GM23248 (cell line): Measurements from ENCODE around the gene KAT2B.

ENCODE experiments used
- EZH2 ChIP-seq: fragments of 200-600 bp; sonication (generic); IDR thresholded peaks from 2 replicates; pipeline ENCODE4 v1.6.1; 2018; ENCODE audit warnings: antibody characterized with exemption, mild to moderate bottlenecking; ENCODE audit not compliant: insufficient read depth, poor library complexity, severe bottlenecking
- EZH2phosphoT487 ChIP-seq: fragments of 200-600 bp; sonication (generic); IDR thresholded peaks from 2 replicates; pipeline ENCODE4 v1.6.1; 2018; ENCODE audit warnings: antibody characterized with exemption, moderate library complexity, mild to moderate bottlenecking, low read depth; ENCODE audit not compliant: insufficient read depth

DNA sequence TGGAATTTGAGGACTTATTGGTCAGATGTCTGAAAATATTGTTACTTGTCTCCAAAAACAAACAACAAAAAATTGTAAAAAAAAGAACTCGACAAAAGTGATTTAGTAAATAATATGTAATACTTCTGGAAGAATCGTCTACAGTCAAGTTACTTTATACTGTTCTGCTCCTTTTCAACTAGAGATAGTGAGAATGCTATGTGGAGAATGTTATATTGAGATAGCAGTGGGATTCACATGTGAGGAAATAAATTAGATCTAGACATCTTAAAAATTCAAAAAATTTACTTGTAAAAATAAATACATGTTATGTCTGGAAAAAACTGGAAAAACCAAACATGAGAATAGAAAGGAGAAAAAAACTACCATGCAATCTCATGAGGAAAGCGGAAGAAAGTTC lies 80.8 kb downstream of the KAT2B start:
- no peak for TF ChIP-seq EZH2
- no peak for TF ChIP-seq EZH2phosphoT487
